SU-DHL-6 (cell line): ENCODE results near the gene FOSB.

Source experiments
- H2AFZ ChIP-seq: fragments of 200-600 bp; sonication (generic); 2 replicates; pipeline ENCODE4 v1.6.1; 2014; ENCODE audit warnings: low read depth, mild to moderate bottlenecking, moderate library complexity, mixed read lengths, antibody characterized with exemption, low read length; ENCODE audit not compliant: severe bottlenecking
- H3F3A ChIP-seq: fragments of 200-600 bp; shearing (Covaris generic); 2 replicates; pipeline ENCODE4 v1.6.0; 2016; ENCODE audit warnings: antibody characterized with exemption, mild to moderate bottlenecking; ENCODE audit not compliant: insufficient read depth
- H3K27ac ChIP-seq: fragments of 200-600 bp; sonication (generic); 2 replicates; pipeline ENCODE4 v1.5.1; 2016; ENCODE audit warnings: low read depth, mild to moderate bottlenecking, low read length, moderate library complexity, mixed read lengths
- H3K27me3 ChIP-seq: fragments of 200-600 bp; sonication (generic), shearing (Covaris generic); 2 replicates; pipeline ENCODE4 v1.6.0; 2014; ENCODE audit warnings: mild to moderate bottlenecking, low read length
- H3K36me3 ChIP-seq: fragments of 200-600 bp; sonication (generic); 2 replicates; pipeline ENCODE4 v1.6.1; 2014; ENCODE audit warnings: mild to moderate bottlenecking, low read length, mixed read lengths
- H3K4me2 ChIP-seq: fragments of 300-600, 200-600 bp; shearing (Covaris generic), sonication (generic); 2 replicates; pipeline ENCODE4 v1.6.0; 2014; ENCODE audit warnings: low read length, low read depth, mild to moderate bottlenecking; ENCODE audit not compliant: poor library complexity, severe bottlenecking
- H3K4me3 ChIP-seq: fragments of 200-600 bp; sonication (generic); 2 replicates; pipeline ENCODE4 v1.5.1; 2014; ENCODE audit warnings: antibody characterized with exemption, low read length, mild to moderate bottlenecking, mixed read lengths; ENCODE audit not compliant: insufficient read depth, poor library complexity, severe bottlenecking
- H3K79me2 ChIP-seq: fragments of 200-600 bp; sonication (generic); 2 replicates; pipeline ENCODE4 v1.6.1; 2014; ENCODE audit warnings: mild to moderate bottlenecking, low read length, moderate library complexity; ENCODE audit not compliant: insufficient read depth
- H3K9ac ChIP-seq: fragments of 200-600 bp; sonication (generic); 2 replicates; pipeline ENCODE4 v1.7.0; 2014; ENCODE audit warnings: mild to moderate bottlenecking, low read length
- H3K9me2 ChIP-seq: fragments of 200-600 bp; sonication (generic); replicated peaks from 2 replicates; pipeline ENCODE4 v1.6.1; 2014; ENCODE audit warnings: low read length; ENCODE audit not compliant: insufficient read depth
- H3K9me3 ChIP-seq: fragments of 200-600 bp; sonication (generic); 2 replicates; pipeline ENCODE4 v1.6.1; 2014; ENCODE audit warnings: low read length, mixed read lengths; ENCODE audit not compliant: insufficient read depth
- H4K20me1 ChIP-seq: fragments of 200-600 bp; sonication (generic); 2 replicates; pipeline ENCODE4 v1.6.1; 2014; ENCODE audit warnings: low read depth, mild to moderate bottlenecking, antibody characterized with exemption, low read length, moderate library complexity, mixed read lengths
- EZH2phosphoT487 ChIP-seq: fragments of 200-600 bp; sonication (generic), shearing (Covaris generic); conservative IDR thresholded peaks from 2 replicates; pipeline ENCODE4 v1.6.1; 2018; ENCODE audit warnings: mild to moderate bottlenecking, antibody characterized with exemption, low read length, moderate library complexity, mixed read lengths
- TF ChIP-seq, protein P1 (sequence below): fragments of 200-600 bp; sonication (generic); IDR thresholded peaks from one replicate; pipeline ENCODE4 v1.5.1; 2017; ENCODE audit warnings: antibody characterized with exemption, mild to moderate bottlenecking, low read length, moderate library complexity; ENCODE audit not compliant: insufficient read depth, poor library complexity, severe bottlenecking

FOSB gene

DNA sequence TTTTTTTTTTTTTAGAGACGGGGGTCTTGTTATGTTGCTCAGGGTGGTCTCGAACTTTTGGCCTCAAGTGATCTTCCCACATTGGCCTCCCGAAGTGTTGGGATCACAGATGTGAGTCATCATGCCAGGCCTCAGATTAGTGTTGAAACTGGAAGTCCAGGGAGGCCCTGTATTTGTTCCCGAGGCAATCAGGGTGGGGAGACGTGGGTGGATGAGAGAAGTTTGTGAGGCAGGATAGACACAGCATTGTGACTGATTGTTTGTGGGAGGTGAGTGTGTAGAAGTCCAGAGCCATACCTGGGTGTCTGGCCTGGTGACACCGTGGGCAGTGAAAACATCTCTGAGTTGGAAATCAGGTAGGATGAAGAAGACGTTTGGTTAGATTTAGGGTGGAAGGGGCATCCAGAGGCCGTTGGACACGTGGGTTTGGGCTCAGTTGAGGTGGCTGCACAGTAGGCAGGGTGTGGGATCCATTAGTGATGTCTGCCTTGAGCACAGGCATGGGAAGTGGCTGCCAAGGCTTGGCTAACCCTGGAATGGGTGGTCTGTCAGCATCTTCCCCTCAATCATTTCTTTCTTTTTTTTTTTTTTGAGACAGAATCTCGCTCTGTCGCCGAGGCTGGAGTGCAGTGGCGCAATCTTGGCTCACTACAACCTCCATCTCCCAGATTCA is 16.6 kb downstream of the FOSB start:
- Histone ChIP-seq H2AFZ (no peak overlapping the region), H4K20me1 (no peaks in the 10 kb centered on the region), H3K9me2 (no peaks in the 10 kb centered on the region), H3K27ac (no peak overlapping the region), H3K27me3 (no peaks in the 10 kb centered on the region), H3K4me3 (no peak overlapping the region), H3F3A (no peaks in the 10 kb centered on the region), H3K4me2 (no peak overlapping the region), H3K9ac (no peak overlapping the region), H3K9me3 (no peaks in the 10 kb centered on the region), H3K79me2 (no peaks in the 10 kb centered on the region), H3K36me3 (no peaks in the 10 kb centered on the region)
- TF ChIP-seq, protein P1, sequence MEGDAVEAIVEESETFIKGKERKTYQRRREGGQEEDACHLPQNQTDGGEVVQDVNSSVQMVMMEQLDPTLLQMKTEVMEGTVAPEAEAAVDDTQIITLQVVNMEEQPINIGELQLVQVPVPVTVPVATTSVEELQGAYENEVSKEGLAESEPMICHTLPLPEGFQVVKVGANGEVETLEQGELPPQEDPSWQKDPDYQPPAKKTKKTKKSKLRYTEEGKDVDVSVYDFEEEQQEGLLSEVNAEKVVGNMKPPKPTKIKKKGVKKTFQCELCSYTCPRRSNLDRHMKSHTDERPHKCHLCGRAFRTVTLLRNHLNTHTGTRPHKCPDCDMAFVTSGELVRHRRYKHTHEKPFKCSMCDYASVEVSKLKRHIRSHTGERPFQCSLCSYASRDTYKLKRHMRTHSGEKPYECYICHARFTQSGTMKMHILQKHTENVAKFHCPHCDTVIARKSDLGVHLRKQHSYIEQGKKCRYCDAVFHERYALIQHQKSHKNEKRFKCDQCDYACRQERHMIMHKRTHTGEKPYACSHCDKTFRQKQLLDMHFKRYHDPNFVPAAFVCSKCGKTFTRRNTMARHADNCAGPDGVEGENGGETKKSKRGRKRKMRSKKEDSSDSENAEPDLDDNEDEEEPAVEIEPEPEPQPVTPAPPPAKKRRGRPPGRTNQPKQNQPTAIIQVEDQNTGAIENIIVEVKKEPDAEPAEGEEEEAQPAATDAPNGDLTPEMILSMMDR = no peak
- TF ChIP-seq EZH2phosphoT487 = no peak

- H3K4me2 ChIP-seq = peak overlapping the region; percentile 84
- no peaks in the 10 kb centered on the region for H3F3A ChIP-seq
- H3K79me2 ChIP-seq = no peaks in the 10 kb centered on the region
- no peak for TF ChIP-seq EZH2phosphoT487
- TF ChIP-seq, protein P1 = peak; percentile 83
- H3K9ac ChIP-seq = peak overlapping the region; percentile 64
- H2AFZ ChIP-seq = peak overlapping the region; percentile 98
- no peaks in the 10 kb centered on the region for H3K9me2 ChIP-seq
- H4K20me1 ChIP-seq = no peaks in the 10 kb centered on the region
- no peak overlapping the region for H3K27ac ChIP-seq
- H3K9me3 ChIP-seq = no peaks in the 10 kb centered on the region
- no peaks in the 10 kb centered on the region for H3K27me3 ChIP-seq
- peak overlapping the region; percentile 67 for H3K4me3 ChIP-seq
- no peaks in the 10 kb centered on the region for H3K36me3 ChIP-seq
Observed at GRCh38 chr19:45485305-45486077, 17.7 kb downstream of the FOSB start.

DNA sequence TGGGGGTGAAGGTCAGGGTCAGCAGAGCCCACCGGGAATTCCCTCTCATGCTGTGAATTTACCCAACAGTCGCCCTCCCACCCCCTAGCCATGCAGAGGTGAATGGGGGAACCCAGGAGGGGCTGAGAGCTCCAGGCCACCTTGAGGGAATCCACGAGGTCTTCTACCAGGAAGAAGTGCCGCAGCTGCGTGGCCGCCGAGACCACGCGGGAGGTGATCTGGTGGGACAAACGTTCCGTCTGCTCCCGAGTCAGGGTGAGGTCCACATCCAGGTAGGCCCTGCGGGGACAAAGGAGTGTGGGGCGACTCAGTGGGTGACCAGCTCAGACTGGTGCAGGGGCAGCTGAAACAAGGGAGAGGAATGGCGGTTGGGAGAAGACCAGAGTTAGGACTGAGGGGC is 20.9 kb downstream of the FOSB start:
- Histone ChIP-seq H3K4me3 (no peak overlapping the region), H2AFZ (no peak overlapping the region), H3K36me3 (no peaks in the 10 kb centered on the region), H3K9me3 (no peaks in the 10 kb centered on the region), H3K9me2 (no peaks in the 10 kb centered on the region), H3K79me2 (no peaks in the 10 kb centered on the region), H3K27ac (no peak overlapping the region), H3K27me3 (no peaks in the 10 kb centered on the region), H3F3A (no peaks in the 10 kb centered on the region), H3K9ac (no peak overlapping the region), H3K4me2 (no peak overlapping the region), H4K20me1 (no peaks in the 10 kb centered on the region)
- TF ChIP-seq, protein P1 = no peak
- no peak for TF ChIP-seq EZH2phosphoT487
